GM18498 (cell line): ENCODE measurements around the gene MYO6.
"Not testable (repeated sequence)": the region's sequence is repeated elsewhere in the genome, so short reads cannot be mapped to it uniquely, and the experiment has no call there.

Experiments used
- ATAC-seq: cut with Tn5 transposase; IDR thresholded peaks from one replicate; pipeline ENCODE4 v1.9.1; 2021; ENCODE audit warnings: mild to moderate bottlenecking, moderate library complexity; ENCODE audit not compliant: unreplicated experiment

MYO6 gene

GRCh38 chr6:75748743-75749538 lies at the start of gene MYO6:
Gene MYO6 (plus strand): TSS chr6:75749239. CDS start chr6:75817548, 68,309 bp downstream.
- ATAC-seq, result peak; percentile 86

- not testable (repeated sequence) for ATAC-seq
Measured at GRCh38 chr6:75708334-75708733, 40.7 kb upstream of the MYO6 start.

DNA sequence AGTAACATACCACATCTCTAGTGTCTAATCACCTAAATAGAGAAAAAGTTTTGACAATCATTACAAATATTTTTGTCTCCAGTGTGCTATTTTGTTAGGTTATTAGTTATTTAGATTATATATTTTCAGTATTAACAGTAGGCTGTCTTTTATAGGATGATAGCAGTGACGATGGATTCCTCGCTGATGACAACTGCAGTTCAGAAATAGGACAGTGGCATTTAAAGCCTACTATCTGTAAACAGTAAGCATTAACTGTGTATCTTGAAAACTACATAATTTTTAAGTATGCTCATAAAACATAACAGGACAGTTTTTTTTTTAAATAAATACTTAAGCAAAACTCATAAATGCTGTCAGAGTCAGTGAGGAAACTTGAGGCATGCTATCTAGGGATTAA lies 37.9 kb upstream of the MYO6 start:
- no peak for ATAC-seq

DNA sequence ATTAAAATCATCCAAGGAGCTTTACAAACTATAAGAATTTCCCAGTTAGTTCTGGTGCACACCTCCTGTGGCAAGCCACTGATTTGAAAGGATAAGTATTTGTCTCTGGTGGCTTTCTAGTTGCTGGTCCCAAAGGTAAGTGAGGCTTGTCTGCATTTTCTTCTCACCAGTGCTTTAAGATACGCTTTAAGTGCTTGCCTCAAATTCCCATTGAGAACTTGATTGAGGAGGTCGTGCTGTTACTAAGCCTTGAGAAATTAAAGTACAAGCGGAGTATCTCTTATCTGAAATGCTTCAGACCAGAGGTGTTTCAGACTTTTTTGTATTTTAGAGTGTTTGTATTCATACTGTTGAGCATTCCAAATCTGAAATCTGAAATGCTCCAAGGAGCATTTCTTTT lies 29.9 kb upstream of the MYO6 start:
- no peak for ATAC-seq

GRCh38 chr6:75723382-75723781 lies 25.7 kb upstream of the MYO6 start:
- no peak for ATAC-seq

DNA sequence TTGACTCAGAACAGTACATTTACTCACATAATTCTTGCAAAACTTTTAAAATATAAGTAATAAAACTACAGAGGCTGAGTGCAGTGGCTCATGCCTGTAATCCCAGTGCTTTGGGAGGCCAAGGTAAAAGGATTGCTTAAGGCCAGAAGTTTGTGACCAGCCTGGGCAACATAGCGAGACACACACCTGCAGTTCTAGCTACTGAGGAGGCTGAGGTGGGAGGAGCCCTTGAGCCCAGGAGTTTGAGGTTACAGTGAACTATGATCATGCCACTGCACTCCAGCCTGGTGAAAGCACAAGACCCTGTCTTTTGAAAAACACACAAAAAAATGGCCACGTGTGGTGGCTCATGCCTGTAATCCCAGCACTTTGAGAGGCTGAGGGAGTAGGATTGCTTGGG lies 21.8 kb upstream of the MYO6 start:
- ATAC-seq, result no peak

DNA sequence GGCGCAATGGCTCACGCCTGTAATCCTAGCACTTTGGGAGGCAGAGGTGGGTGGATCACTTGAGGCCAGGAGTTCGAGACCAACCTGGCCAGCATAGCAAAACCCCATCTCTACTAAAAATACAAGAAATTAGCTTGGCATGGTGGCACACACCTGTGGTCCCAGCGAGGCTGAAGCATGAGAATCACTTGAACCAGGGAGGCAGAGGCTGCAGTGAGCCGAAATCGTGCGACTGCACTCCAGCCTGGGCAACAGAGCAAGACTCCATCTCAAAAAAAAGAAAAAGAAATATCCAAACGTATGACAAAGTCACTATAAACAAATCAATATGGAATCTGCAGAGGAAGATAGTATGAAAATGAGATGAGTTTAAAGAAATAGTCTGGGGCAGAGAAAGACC lies 18.0 kb upstream of the MYO6 start:
- not testable (repeated sequence) for ATAC-seq

DNA sequence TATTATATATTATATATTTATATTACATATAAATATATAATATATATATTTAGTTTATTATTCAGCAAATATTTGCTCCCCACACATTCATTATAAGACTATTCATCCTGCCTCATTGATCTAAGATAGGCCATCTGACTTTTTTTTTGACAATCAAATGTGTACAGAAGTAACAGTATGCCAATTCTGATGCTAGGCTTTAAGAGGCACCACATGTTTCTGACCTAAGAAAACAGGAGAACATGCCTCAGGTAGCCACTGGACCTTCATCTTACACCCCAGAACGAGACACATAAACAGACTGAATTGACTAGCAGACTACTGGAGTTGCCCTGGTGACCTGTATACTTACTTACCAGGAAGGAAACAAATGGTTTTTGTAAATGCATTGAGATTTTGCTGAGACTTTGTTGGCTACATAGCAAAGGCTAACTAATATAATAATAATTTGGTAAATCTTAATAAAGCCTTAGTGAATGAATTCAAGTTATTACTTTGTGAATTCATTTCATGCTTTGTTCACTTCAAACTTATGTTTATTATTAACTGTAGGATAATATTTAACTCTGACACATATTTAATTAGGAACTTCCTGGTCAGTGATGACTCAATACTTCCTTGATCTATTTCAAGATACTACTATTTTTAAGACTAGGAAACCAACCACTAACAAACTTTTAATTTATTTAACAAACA lies 13.4 kb upstream of the MYO6 start:
- ATAC-seq, result peak; percentile 86

DNA sequence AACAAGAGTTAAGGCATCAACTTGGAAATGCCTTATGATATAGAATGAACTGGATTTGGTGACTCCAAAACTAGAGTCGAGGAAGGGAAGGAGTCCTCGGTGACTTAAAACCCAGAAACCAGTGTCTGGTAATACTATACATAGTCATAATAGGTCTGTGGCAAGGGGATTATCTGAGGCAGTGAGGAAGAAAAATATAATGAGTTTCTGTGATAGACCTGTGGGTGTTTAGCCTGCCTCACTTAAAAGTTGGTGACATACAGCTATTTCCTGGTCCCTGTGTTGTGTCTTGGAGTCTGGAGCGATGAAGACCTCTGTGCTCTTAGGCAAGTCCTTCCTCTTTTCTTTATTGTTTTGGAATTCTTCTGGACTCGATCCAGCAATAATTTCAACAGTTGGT lies 5.1 kb upstream of the MYO6 start:
- no peak for ATAC-seq

GRCh38 chr6:75745404-75745803 lies 3.6 kb upstream of the MYO6 start:
- ATAC-seq, result no peak

- ATAC-seq, result no peak
Measured at GRCh38 chr6:75746221-75746620, 2.8 kb upstream of the MYO6 start.

DNA sequence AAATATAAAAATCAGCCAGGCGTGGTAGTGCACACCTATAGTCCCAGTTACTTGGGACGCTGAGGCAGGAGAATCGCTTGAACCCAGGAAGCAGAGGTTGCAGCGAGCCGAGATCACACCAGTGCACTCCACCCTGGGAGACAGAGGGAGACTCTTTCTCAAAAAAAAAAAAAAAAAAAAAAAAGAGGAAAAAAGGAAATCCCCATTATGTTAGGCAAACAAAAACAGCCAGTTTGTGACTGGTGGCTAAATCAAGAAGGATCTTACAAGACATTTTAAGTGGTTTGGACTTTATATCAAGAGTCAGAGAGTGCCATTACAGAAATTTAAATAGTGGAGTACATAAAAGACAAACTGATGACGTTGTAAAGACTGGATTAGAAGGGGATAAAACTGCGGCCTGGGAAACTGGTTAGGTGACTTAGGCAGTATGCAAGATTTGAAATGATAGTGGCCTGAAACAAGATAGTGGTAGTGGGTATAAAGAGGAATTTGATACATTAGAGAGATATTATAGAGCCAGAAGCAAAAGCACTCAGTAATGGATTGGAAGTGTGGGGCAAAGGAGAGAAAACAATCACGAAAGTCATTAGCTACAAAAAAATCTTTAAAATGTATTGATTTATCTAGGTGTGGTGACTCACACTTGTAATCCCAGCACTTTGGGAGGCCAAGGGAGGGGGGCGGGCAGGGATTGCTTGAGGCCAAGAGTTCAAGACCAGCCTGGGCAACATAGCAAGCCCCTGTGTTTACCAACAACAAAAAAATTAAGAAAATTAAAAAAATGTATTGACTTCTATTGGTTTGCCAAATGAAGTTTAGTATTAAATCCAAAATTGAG lies 1.7 kb upstream of the MYO6 start:
- ATAC-seq, result no peak

GRCh38 chr6:75748003-75748742 lies 866 bp upstream of the MYO6 start:
- no peak for ATAC-seq

DNA sequence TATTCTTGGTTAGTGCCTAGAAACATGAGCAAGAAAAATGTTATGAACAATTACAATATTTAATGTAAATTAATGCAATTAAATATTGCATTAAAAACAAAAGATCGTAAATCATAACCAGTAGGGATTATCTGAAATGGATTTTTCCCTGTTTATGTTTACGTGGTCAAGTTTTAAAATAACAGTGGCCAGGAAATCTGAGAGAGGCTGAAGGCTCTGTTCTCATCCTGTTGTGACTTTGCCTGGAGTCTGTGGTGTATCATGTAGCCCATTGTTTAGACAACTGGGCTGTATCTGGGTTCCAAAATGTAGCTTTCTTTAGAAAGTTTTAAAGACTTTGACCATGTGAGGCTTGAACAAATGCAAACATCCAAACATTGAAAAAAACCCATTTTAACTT lies 2.4 kb downstream of the MYO6 start:
- no peak for ATAC-seq

DNA sequence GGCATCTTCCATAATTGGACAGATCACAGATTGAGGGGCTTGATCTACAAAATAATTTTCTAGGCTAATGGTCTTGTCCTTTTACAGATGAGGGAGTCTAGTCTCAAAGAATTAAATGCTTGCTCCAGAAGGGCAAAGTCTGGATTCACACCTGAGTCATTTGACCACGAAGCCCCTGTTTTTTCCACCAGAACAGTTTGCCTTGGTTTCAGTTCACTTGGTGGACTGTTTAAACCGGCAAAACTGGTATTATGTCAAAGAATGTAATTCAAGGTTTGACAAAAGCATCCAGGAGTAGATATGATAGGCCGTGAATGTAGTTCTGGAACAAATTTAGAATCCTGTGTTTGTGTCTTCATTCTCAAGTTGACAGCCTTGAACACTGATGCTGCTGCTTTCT lies 3.3 kb downstream of the MYO6 start:
- ATAC-seq, result no peak

DNA sequence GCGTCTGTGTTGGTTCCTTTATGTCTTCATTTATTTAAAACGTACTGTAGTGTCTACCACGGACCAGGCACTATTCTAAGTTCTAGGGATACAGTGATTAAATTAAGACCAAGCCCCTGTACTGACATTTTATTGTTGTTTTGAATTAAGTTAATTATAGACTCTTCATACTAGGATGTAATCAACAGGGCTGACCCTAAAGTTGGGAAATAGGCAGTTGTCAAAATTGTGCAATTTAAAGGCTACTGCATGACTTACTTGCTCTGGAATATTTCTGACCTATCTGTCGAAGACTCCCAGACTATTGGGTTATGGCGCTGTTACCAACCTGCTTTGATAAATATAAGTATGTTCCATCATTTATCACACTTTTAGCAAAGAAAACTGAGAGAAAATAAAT lies 6.7 kb downstream of the MYO6 start:
- no peak for ATAC-seq

DNA sequence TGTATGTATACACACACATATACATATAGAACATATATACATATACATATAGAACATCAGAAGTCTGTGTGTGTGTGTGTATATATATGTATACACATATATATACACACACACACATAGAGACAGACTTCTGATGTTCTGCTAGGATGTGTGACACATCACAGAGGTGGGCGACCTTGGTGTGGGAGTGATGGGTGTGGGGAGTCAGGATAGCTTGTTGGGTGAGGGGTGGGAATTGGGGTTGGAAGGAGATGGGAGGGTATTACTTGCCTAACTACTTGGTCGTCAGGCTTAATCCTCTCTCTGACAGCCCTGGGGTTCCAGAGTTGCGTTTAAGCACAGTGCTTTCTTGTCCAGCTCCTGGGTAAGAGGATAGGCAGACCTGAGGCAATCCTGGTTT lies 8.3 kb downstream of the MYO6 start:
- ATAC-seq, result no peak

DNA sequence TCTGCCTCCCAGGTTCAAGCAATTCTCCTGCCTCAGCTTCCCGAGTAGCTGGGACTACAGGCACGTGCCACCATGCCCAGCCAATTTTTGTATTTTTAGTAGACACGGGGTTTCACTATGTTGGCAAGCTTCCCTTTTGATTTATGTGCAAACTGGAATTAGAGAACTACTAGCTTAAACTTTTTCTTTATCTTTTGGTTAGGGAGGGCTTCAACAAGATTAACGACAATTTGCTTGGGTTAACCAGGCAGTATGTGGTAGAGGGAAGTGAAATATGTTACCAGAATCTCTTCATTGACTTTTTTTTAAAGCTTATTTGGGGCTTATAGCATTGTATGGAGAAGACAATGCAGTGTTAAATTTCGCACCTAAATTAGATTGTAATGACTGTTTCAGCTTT lies 9.0 kb downstream of the MYO6 start:
- ATAC-seq, result no peak

GRCh38 chr6:75759207-75759606 lies 10.2 kb downstream of the MYO6 start:
- ATAC-seq, result peak; percentile 34

- ATAC-seq, result no peak
Measured at GRCh38 chr6:75760320-75760719, 11.3 kb downstream of the MYO6 start.

GRCh38 chr6:75761489-75761888 lies 12.4 kb downstream of the MYO6 start:
- ATAC-seq, result no peak
